Measurements from ENCODE around the gene IFI27L1. TPM values are rescaled to one million over a fixed set of nuclear protein-coding genes. Genes with fewer than 3 reads are reported as not detected.

IFI27L1 gene
- polyA plus RNA-seq, 1 donor from 2014 or later: 37.9 TPM

DNA sequence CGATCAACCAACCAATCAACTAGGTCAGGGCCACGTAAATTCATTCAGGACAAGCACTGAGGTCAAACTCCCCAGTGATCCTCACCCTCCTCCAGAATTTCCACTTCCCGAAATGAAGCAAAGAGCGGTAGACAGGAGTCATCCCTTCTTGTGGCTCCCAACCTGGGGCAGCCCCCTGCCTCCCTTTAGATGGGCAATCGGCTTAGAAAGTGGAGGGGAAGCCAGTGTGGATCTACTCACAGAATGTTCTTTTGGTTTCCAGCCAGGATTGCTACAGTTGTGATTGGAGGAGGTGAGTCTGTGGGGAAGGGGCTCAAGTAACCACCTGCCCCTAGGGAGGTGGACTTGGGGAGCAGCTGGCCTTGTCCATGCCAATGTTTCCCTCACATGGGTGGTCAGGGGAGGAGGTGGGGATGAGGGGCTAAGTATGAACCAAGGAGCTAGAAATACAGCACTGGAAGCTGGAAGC lies 33.5 kb downstream of the IFI27L1 start:
- H3K27me3 ChIP-seq (ENCODE audit: insufficient read depth, low read depth, low read length): no peaks in the 10 kb centered on the region
- TF ChIP-seq POLR2AphosphoS5 (IDR thresholded peaks at IDR 0.05) (no peak), TAF1 (IDR thresholded peaks at IDR 0.05; ENCODE audit: low read depth) (no peak), EZH2 (IDR thresholded peaks at IDR 0.05; ENCODE audit: borderline replicate concordance, insufficient read depth, low read length, poor library complexity, severe bottlenecking) (no peak), SMC3 (conservative IDR thresholded peaks at IDR 0.05; ENCODE audit: poor library complexity) (no peak), EP300 (conservative IDR thresholded peaks at IDR 0.05; ENCODE audit: poor library complexity, severe bottlenecking) (no peak), MXI1 (conservative IDR thresholded peaks at IDR 0.05; ENCODE audit: poor library complexity, severe bottlenecking) (no peak), RAD21 (conservative IDR thresholded peaks at IDR 0.05) (no peak)
- TF ChIP-seq, protein P1, sequence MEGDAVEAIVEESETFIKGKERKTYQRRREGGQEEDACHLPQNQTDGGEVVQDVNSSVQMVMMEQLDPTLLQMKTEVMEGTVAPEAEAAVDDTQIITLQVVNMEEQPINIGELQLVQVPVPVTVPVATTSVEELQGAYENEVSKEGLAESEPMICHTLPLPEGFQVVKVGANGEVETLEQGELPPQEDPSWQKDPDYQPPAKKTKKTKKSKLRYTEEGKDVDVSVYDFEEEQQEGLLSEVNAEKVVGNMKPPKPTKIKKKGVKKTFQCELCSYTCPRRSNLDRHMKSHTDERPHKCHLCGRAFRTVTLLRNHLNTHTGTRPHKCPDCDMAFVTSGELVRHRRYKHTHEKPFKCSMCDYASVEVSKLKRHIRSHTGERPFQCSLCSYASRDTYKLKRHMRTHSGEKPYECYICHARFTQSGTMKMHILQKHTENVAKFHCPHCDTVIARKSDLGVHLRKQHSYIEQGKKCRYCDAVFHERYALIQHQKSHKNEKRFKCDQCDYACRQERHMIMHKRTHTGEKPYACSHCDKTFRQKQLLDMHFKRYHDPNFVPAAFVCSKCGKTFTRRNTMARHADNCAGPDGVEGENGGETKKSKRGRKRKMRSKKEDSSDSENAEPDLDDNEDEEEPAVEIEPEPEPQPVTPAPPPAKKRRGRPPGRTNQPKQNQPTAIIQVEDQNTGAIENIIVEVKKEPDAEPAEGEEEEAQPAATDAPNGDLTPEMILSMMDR (IDR thresholded peaks at IDR 0.05; ENCODE audit: poor library complexity, severe bottlenecking): no peak
- TF ChIP-seq, protein P2, sequence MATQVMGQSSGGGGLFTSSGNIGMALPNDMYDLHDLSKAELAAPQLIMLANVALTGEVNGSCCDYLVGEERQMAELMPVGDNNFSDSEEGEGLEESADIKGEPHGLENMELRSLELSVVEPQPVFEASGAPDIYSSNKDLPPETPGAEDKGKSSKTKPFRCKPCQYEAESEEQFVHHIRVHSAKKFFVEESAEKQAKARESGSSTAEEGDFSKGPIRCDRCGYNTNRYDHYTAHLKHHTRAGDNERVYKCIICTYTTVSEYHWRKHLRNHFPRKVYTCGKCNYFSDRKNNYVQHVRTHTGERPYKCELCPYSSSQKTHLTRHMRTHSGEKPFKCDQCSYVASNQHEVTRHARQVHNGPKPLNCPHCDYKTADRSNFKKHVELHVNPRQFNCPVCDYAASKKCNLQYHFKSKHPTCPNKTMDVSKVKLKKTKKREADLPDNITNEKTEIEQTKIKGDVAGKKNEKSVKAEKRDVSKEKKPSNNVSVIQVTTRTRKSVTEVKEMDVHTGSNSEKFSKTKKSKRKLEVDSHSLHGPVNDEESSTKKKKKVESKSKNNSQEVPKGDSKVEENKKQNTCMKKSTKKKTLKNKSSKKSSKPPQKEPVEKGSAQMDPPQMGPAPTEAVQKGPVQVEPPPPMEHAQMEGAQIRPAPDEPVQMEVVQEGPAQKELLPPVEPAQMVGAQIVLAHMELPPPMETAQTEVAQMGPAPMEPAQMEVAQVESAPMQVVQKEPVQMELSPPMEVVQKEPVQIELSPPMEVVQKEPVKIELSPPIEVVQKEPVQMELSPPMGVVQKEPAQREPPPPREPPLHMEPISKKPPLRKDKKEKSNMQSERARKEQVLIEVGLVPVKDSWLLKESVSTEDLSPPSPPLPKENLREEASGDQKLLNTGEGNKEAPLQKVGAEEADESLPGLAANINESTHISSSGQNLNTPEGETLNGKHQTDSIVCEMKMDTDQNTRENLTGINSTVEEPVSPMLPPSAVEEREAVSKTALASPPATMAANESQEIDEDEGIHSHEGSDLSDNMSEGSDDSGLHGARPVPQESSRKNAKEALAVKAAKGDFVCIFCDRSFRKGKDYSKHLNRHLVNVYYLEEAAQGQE (IDR thresholded peaks at IDR 0.05; ENCODE audit: borderline replicate concordance): no peak
- no peaks in the 10 kb centered on the region for H3F3A ChIP-seq (ENCODE audit: insufficient read depth, low read length, poor library complexity, severe bottlenecking)
- no peak overlapping the region for H3K27ac ChIP-seq (ENCODE audit: low read length)
- no peak overlapping the region for H3K4me2 ChIP-seq (ENCODE audit: low read length)
- no peaks in the 10 kb centered on the region for H3K9me2 ChIP-seq (ENCODE audit: insufficient read depth, low read length)
- H3K9me3 ChIP-seq (ENCODE audit: low read length): no peaks in the 10 kb centered on the region
- no peak overlapping the region for H3K9ac ChIP-seq (ENCODE audit: low read length)
- no peak overlapping the region for H2AFZ ChIP-seq (ENCODE audit: low read depth, low read length)
- no peaks in the 10 kb centered on the region for H3K79me2 ChIP-seq (replicated peaks; ENCODE audit: insufficient read depth, low read length)
- no peaks in the 10 kb centered on the region for H3K36me3 ChIP-seq (ENCODE audit: insufficient read depth, low read length)
- no peak overlapping the region for H3K4me3 ChIP-seq (ENCODE audit: low read length)
- H4K20me1 ChIP-seq (ENCODE audit: insufficient read depth): no peaks in the 10 kb centered on the region

DNA sequence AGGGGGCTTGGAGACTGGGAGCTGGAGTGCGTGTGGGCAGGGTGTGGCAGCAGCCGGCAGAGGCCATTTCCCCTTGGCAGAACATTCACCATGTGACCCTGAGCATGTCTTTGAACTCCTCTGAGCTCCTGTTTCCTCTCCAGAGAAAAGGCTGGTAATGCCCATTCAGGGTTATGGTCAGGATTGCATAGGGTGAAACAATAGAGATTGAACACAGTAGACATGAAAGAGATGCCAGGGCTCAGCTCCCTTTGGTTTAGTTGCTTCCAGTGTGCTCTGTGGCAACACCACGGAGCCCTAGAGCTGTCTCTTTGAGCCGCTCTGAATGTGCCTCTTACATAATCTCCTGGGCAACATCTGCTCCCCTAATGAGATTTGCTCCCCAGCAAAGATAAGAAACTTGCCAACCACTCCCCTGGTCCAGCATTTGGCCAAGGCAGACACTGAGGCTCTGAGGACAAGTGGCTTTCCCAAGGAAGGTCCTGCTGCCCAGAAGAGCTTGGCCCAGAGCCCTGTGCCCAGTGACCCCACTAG lies 34.0 kb downstream of the IFI27L1 start:
- H4K20me1 ChIP-seq (ENCODE audit: insufficient read depth): no peaks in the 10 kb centered on the region
- H3K27ac ChIP-seq (ENCODE audit: low read length): no peak overlapping the region
- H3K9me3 ChIP-seq (ENCODE audit: low read length): no peaks in the 10 kb centered on the region
- no peak overlapping the region for H3K4me2 ChIP-seq (ENCODE audit: low read length)
- no peak overlapping the region for H3K9ac ChIP-seq (ENCODE audit: low read length)
- H3K36me3 ChIP-seq (ENCODE audit: insufficient read depth, low read length): no peaks in the 10 kb centered on the region
- TF ChIP-seq EZH2 (IDR thresholded peaks at IDR 0.05; ENCODE audit: borderline replicate concordance, insufficient read depth, low read length, poor library complexity, severe bottlenecking) (no peak), RAD21 (conservative IDR thresholded peaks at IDR 0.05) (no peak), POLR2AphosphoS5 (IDR thresholded peaks at IDR 0.05) (no peak), MXI1 (conservative IDR thresholded peaks at IDR 0.05; ENCODE audit: poor library complexity, severe bottlenecking) (no peak), SMC3 (conservative IDR thresholded peaks at IDR 0.05; ENCODE audit: poor library complexity) (no peak), TAF1 (IDR thresholded peaks at IDR 0.05; ENCODE audit: low read depth) (no peak), EP300 (conservative IDR thresholded peaks at IDR 0.05; ENCODE audit: poor library complexity, severe bottlenecking) (no peak)
- TF ChIP-seq, protein P1 (IDR thresholded peaks at IDR 0.05; ENCODE audit: poor library complexity, severe bottlenecking): no peak
- TF ChIP-seq, protein P2 (IDR thresholded peaks at IDR 0.05; ENCODE audit: borderline replicate concordance): no peak
- no peaks in the 10 kb centered on the region for H3K27me3 ChIP-seq (ENCODE audit: insufficient read depth, low read depth, low read length)
- H3K9me2 ChIP-seq (ENCODE audit: insufficient read depth, low read length): no peaks in the 10 kb centered on the region
- H2AFZ ChIP-seq (ENCODE audit: low read depth, low read length): no peak overlapping the region
- no peaks in the 10 kb centered on the region for H3K79me2 ChIP-seq (replicated peaks; ENCODE audit: insufficient read depth, low read length)
- no peaks in the 10 kb centered on the region for H3F3A ChIP-seq (ENCODE audit: insufficient read depth, low read length, poor library complexity, severe bottlenecking)
- H3K4me3 ChIP-seq (ENCODE audit: low read length): no peak overlapping the region

Measured in neural cell (in vitro differentiated cells).